GM18870 (cell line): ENCODE results near the gene FAM135A.
"Not testable (repeated sequence)": the region's sequence is repeated elsewhere in the genome, so short reads cannot be mapped to it uniquely, and the experiment has no call there.

Source experiments
- ATAC-seq: cut with Tn5 transposase; IDR thresholded peaks from one replicate; pipeline ENCODE4 v1.9.1; 2021; ENCODE audit warnings: moderate library complexity; ENCODE audit not compliant: unreplicated experiment

The FAM135A gene

DNA sequence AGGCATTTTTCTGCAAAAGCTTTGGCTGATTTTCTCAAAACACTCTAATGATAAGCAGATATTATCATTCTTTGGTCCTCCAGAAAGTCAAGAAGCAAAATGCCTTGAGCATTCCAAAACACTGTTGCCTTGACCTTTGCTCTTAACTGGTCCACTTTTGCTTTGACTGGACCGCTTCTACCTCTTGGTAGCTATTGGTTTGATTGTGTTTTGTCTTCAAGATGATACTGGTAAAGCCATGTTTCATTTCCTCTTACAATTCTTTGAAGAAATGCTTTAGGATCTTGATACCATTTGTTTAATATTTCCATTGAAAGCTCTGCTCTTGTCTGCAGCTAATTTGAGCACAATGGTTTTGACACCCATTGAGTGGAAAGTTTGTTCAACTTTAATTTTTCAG, 117.8 kb downstream of the FAM135A start:
- ATAC-seq: peak; percentile 53

- ATAC-seq: no peak
Measured at GRCh38 chr6:70537266-70537665, 124.0 kb downstream of the FAM135A start.

- ATAC-seq: peak; percentile 83
Measured at GRCh38 chr6:70538376-70538775, 125.1 kb downstream of the FAM135A start.

DNA sequence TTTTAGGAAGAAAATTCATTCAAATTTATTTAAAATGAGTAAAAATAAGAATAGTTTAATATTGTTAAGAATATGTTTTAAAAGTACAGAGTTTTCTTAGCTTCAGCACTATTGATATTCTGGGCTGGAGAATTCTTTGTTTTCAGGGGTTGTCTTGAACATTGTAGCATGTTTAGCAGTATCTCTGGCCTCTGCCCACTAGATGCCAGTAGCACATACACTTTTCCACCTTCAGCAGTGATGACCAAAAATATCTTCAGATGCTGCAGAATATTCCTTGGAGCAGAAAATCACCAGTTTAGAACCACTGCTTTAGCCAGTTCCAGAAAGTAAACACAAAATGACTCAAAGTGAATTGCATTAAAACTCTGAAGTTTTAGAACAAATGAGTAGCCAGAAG, 134.0 kb downstream of the FAM135A start:
- no peak for ATAC-seq

GRCh38 chr6:70547905-70548304, 134.6 kb downstream of the FAM135A start:
- no peak for ATAC-seq

DNA sequence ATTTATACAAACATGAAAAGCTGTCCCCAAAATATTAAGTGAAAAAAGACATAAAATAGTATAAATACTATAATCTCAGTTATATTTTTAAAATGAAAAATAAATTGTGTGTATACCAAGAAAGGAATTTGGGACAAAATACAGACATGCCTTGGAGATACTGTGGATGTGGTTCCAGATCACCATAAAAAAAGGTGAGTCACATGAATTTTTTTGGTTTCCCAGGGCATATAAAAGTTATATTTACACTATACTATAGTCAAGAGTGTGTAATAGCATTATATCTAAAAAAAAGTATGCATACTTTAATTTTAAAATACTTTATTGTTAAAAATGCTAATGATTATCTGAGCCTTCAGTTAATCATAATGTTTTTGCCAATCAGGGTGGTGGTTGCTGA, 136.0 kb downstream of the FAM135A start:
- no peak for ATAC-seq

- no peak for ATAC-seq
Measured at GRCh38 chr6:70551566-70551965, 138.3 kb downstream of the FAM135A start.

GRCh38 chr6:70552286-70552940, 139.1 kb downstream of the FAM135A start:
- not testable (repeated sequence) for ATAC-seq

GRCh38 chr6:70552974-70553373, 139.7 kb downstream of the FAM135A start:
- ATAC-seq: no peak

GRCh38 chr6:70557998-70558397, 144.7 kb downstream of the FAM135A start:
- ATAC-seq: no peak

GRCh38 chr6:70562401-70562800, 149.1 kb downstream of the FAM135A start:
- not testable (repeated sequence) for ATAC-seq

DNA sequence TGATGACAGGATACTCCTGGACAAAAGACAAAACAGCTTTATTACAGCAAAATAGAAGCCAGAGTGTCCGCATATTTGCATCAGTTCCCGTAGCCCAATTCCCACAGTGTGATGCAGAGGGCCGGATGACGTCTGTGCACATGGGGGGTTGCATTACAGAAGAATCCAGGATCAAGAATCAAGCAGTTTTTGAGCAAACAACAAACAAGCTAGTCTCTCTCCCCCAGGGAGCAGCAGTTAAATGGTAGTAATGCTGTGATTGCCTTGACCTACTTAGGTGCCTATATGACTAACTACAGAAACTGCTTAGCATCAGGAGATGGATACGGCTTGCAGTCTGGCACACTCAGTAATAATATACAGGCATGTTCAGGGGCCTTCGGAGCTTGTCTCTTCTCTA, 150.2 kb downstream of the FAM135A start:
- ATAC-seq: no peak

DNA sequence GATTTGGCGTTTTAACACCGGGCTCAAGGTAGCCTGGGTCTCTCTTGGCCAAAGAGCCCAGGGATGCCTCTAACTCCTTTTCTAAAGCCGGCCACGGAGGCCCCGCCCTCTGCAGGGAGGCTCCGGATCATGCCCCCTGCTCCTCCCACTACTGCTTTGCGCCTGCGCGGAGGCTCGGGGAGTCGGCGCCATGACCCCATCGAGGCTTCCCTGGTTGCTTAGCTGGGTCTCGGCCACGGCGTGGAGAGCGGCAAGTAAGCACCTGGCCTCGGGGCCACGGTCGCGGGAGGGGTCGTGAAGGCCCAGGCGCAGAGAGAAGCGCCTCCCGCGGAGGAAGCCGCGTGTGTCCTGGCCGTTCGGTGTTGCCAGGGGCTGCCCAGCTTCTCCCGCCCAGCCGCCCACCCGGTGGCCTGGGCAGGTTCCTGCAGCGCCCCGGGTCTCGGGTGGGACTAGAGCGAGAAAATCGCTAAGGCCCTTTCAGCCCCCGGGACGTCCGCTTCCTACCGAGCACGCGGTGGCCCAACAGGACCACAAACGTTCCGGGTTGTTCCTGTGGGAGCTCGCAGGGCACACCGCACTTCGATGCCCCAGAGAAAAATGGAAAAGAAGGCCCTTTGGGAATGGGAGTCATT, 153.6 kb downstream of the FAM135A start, which contains the start of gene SDHAF4:
TSS of gene SDHAF4 (plus strand) at position 180 of the 632 bp plus-strand sequence. CDS start at position 191, 11 bp downstream.
- ATAC-seq: peak; percentile 97

DNA sequence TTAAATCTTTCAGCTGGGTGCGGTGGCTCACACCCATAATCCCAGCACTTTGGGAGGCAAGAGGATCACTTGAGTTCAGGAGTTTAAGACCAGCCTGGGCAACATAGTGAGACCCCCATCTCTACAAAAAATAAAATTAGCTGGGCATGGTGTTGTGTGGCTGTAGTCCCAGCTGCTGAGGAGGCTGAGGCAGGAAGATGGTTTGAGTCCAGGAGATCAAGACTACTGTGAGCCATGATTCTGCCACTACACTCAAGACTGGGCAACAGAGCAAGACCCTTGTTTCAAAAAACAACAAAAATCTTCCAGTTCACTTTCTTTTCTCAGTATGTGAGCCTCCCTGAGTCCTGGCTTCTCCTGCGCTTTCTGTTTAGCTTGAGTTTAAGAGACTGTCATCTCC, 161.3 kb downstream of the FAM135A start:
- no peak for ATAC-seq

DNA sequence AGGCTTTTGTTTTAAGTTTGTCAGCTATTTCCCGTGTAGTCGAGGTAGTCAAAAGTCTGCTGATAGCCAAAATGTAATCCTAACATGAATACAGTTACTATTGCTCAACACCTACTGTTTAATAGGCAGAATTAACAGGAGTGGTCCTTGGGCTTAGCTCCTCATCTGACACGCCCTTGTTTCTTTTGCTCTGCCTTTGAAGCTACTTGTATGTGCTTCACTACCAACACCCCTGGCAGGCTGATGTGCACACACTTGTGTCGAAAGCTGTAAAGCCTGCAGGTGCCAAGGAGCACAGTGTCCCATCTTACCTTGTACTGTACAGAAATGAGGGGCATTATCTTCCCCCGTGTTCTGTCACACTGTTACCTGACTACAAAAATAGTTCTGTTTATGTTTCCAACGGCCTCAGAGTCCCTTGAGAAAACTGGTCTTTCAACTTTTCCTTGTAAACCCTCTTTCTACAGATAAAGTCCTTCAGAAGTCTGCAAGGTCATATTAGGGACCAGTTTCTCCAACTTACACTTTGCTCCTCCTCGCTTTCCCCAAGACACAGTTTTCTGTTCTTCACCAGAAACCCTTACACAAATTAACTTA, 162.7 kb downstream of the FAM135A start:
- ATAC-seq: no peak

- peak; percentile 92 for ATAC-seq
Measured at GRCh38 chr6:70586114-70586513, 172.8 kb downstream of the FAM135A start.

- no peak for ATAC-seq
Measured at GRCh38 chr6:70590400-70590799, 177.1 kb downstream of the FAM135A start.

DNA sequence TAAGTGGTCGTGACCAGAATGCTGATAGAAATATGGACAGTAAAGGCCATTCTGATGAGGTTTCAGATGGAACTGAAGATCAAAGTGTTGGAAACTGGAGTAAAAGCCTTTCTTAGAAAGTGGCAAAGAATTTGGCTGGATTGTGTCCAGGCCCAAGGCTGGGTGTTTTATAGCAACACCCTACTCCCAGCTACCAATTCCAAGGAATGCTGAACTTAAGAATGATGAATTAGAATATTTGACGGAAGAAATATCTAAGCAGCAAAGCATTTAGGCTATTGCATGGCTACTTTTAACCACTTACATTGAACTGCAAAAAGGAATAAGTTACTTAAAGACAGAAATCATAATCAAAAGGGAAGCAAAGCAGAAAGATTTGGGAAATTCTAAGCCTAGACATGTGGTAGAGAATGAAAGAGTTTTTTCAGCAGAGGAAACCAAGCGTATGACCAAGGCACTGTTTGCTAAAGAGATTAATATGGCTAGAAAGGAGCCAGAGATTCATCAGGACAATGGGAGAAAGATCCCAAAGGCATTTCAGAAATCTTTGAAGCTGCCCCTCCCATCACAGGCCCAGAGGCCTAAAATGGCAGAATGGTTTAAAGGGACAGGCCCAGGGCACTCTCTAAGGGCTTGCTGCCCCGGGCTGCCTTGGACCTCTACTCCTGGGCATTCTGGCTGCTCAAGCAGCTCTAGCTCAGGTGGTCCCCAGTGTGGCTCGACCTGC, 179.2 kb downstream of the FAM135A start:
- ATAC-seq: no peak

GRCh38 chr6:70593118-70593486, 179.8 kb downstream of the FAM135A start:
- no peak for ATAC-seq

GRCh38 chr6:70599187-70599586, 185.9 kb downstream of the FAM135A start:
- ATAC-seq: no peak

DNA sequence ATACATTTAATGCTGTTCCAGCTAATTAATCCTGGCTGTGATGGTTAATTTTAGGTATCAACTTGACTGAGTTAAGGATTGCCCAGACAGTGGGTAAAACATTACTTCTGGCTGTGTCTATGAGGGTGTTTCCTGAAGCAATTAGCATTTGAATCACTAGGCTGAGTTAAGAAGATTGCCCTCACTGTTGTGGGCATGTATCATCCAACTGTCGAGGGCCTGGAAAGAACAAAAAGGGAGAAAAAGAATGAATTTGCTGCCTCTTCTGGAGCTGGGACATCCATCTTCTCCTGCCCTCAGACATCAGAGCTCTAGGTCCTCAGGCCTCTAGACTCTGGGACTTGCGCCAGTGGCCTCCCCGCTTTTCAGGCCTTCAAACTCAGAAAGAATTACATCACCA, 187.7 kb downstream of the FAM135A start:
- no peak for ATAC-seq

DNA sequence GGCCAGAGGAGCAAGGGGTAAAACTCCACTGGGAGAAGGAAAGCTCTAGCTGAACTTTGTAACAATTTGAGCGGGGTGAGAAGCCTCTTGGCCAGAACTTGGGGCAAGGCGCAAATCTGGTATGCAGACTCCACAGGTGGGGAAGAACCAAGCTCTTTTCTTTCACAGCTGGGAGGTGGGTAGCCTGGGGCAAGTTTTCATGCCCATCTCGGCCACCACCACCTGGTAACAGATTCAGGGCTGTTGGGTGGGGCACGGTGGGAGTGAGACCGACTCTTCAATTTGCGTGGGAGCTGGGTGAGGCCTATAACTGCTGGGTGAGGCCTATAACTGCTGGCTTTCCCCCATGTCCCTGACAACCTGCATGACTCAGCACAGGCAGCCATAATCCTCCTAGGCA, 190.9 kb downstream of the FAM135A start:
- no peak for ATAC-seq
